GM12878 (cell line): ENCODE measurements around the gene C1orf21. TPM values are rescaled to one million over a fixed set of nuclear protein-coding genes. Genes with fewer than 3 reads are reported as not detected.

Experiments used
- ATAC-seq: fragments of 200-7000 bp; cut with Tn5 transposase; 3 replicates; pipeline ENCODE4 v1.9.1; 2020; ENCODE audit warnings: mild to moderate bottlenecking, moderate library complexity
- BruUV-seq: library from RNA; stranded (reverse); fragments of 400-500 nt; replicated peaks from 2 replicates; lab custom pipeline; 2021; lab: Mats Ljungman, UMichigan
- CTCF ChIA-PET: fragments of 300-600 bp; sonication (Branson Sonifier 250); formaldehyde crosslinking; extraction: SDS; loops from one replicate; lab custom pipeline; 2021; ENCODE audit warnings: inconsistent platforms; lab: Yijun Ruan, JAX
- POLR2A ChIA-PET: fragments of 350-600 bp; formaldehyde crosslinking; extraction: SDS; loops from one replicate; lab custom pipeline; 2021; ENCODE audit warnings: inconsistent platforms; lab: Charles Lee
- RAD21 ChIA-PET: fragments of 300-600 bp; sonication (Branson Sonifier 250); formaldehyde crosslinking; loops from one replicate; lab custom pipeline; 2023; ENCODE audit warnings: antibody characterized with exemption; ENCODE audit not compliant: unreplicated experiment; lab: Charles Lee
- SMC1A ChIA-PET: fragments of 300-600 bp; sonication (Branson Sonifier 250); formaldehyde crosslinking; loops from one replicate; lab custom pipeline; 2023; ENCODE audit not compliant: unreplicated experiment, uncharacterized antibody; lab: Charles Lee
- DNase-seq: peaks from one replicate; pipeline ENCODE4 v3.0.0-alpha.2; 2011; ENCODE audit warnings: low read depth, low spot score
- FAIRE-seq: peaks from 3 replicates; lab custom pipeline; 2011; peaks lifted over from hg19 to GRCh38; lab: Jason Lieb, UNC
- H2AFZ ChIP-seq: 2 replicates; pipeline ENCODE4 v1.6.0; 2011; ENCODE audit warnings: low read depth, low read length, control low read depth; ENCODE audit not compliant: control insufficient read depth
- H3K27ac ChIP-seq: 2 replicates; pipeline ENCODE4 v1.5.1; 2011; ENCODE audit warnings: control low read depth; ENCODE audit not compliant: control insufficient read depth, insufficient read depth
- H3K27me3 ChIP-seq, 2 experiments: replicated peaks in 1 of 2; 2 replicates each; pipeline versions ENCODE4 v1.6.0 to v1.6.1; 2011; ENCODE audit warnings: low read length in 1 of 2; ENCODE audit not compliant: control insufficient read depth in 2 of 2, insufficient read depth in 2 of 2
- H3K36me3 ChIP-seq, 2 experiments: 2 replicates each; pipeline ENCODE4 v1.5.1; 2011; ENCODE audit warnings: low read length in 1 of 2; ENCODE audit not compliant: control insufficient read depth in 2 of 2, insufficient read depth in 2 of 2
- H3K4me1 ChIP-seq: 2 replicates; pipeline ENCODE4 v1.6.1; 2011; ENCODE audit warnings: mild to moderate bottlenecking, low read length, moderate library complexity, mixed read lengths; ENCODE audit not compliant: control insufficient read depth, insufficient read depth
- H3K4me2 ChIP-seq: 2 replicates; pipeline ENCODE4 v1.6.0; 2011; ENCODE audit warnings: control low read depth; ENCODE audit not compliant: control insufficient read depth, insufficient read depth
- H3K4me3 ChIP-seq: fragments of 200-600 bp; sonication (generic); 2 replicates; pipeline ENCODE4 v1.5.1; 2016
- H3K79me2 ChIP-seq: 2 replicates; pipeline ENCODE4 v1.6.0; 2011; ENCODE audit warnings: low read length; ENCODE audit not compliant: control insufficient read depth, insufficient read depth
- H3K9ac ChIP-seq: 2 replicates; pipeline ENCODE4 v1.8.0; 2011; ENCODE audit warnings: low read length, control low read depth, mixed read lengths; ENCODE audit not compliant: control insufficient read depth, insufficient read depth
- H3K9me3 ChIP-seq: replicated peaks from 3 replicates; pipeline ENCODE4 v1.5.1; 2011; ENCODE audit warnings: mild to moderate bottlenecking, low read length; ENCODE audit not compliant: control insufficient read depth, insufficient read depth
- H4K20me1 ChIP-seq: 2 replicates; pipeline ENCODE4 v1.6.0; 2011; ENCODE audit not compliant: control insufficient read depth, insufficient read depth
- KAT2A ChIP-seq: conservative IDR thresholded peaks from 2 replicates; pipeline ENCODE4 v1.6.1; 2011; ENCODE audit warnings: low read depth, low read length; ENCODE audit not compliant: control insufficient read depth
- MXI1 ChIP-seq: fragments of 150-350 bp; IDR thresholded peaks from 2 replicates; pipeline ENCODE4 v1.6.1; 2011; ENCODE audit warnings: low read depth, mild to moderate bottlenecking, inconsistent platforms, low read length, improper control_type of control experiment
- REST ChIP-seq: IDR thresholded peaks from 2 replicates; pipeline ENCODE4 v1.6.1; 2012; ENCODE audit warnings: mild to moderate bottlenecking, low read depth, low read length
- SPI1 ChIP-seq: IDR thresholded peaks from 2 replicates; pipeline ENCODE4 v1.6.1; 2011; ENCODE audit warnings: low read depth, mild to moderate bottlenecking, low read length, moderate library complexity, borderline replicate concordance; ENCODE audit not compliant: insufficient read depth
- TCF12 ChIP-seq: IDR thresholded peaks from 2 replicates; pipeline ENCODE4 v1.6.1; 2011; ENCODE audit warnings: low read depth, mild to moderate bottlenecking, low read length
- WGBS: methylation state at CpG from one replicate; pipeline ENCODE4 v1.1.6; 2016; ENCODE audit warnings: low lambda C conversion rate; ENCODE audit not compliant: insufficient replicate concordance, insufficient coverage; ENCODE audit errors: missing lambda C conversion rate; 5-methylcytosine and 5-hydroxymethylcytosine counted together
- in situ Hi-C: fragments of 300-500 bp; cut with MboI; formaldehyde crosslinking; loops from 9 replicates; pipeline ENCODE4 v1.14.3; 2018; ENCODE audit warnings: mixed read lengths
- intact Hi-C: fragments of 100-400 bp; cut with micrococcal nuclease; formaldehyde crosslinking; loops from one replicate; pipeline ENCODE4 v1.14.2; 2022; ENCODE audit not compliant: unreplicated experiment
- polyA plus RNA-seq, 11 experiments: library from polyadenylated mRNA; depleted of rRNA in 4 of 11; unstranded in 6 of 11; stranded (reverse) in 5 of 11; fragments of >200 nt; fragmentation: Nextera tagmentation in 4 of 11; fragmentation: Illumina TruSeq in 1 of 11; extraction: Ambion mirVana in 4 of 11; extraction: Trizol in 1 of 11; gene quantifications; 1 replicate in 1 of 11; 2 replicates in 10 of 11; pipeline versions ENCODE4 v1.2.1 to v1.2.3, GENCODE V29; 2011 to 2016; ENCODE audit warnings: inconsistent platforms in 2 of 11, missing spikeins in 2 of 11, low read depth in 1 of 11
- total RNA-seq, 4 experiments: library from RNA; depleted of rRNA in 3 of 4; stranded (reverse); fragments of >200 nt in 3 of 4; fragmentation: Illumina TruSeq in 1 of 4; extraction: Trizol in 1 of 4; gene quantifications; 2 replicates each; pipeline versions ENCODE4 v1.2.1 to v1.2.3, GENCODE V29; 2013 to 2021

C1orf21 gene
- total and polyA plus RNA-seq, 10 of the 15 experiments (the other 5 are each of a cell fraction or from before 2014, with no cell fraction given), result 0.03 to 1.6 (median 0.17) TPM; not detected in 3

- TF ChIP-seq REST (no peak), MXI1 (no peak), SPI1 (no peak), KAT2A (no peak)
These were observed 172.4 kb downstream of the C1orf21 start (continued) for GRCh38 chr1:184559117-184559713.

- intact Hi-C loops, result loop anchor here (5.0 kb wide), 1 partner anchor 341 kb away; no protein-coding TSS in a partner anchor
- Histone ChIP-seq H3K9ac (no peak overlapping the region), H3K4me2 (no peak overlapping the region), H4K20me1 (no peaks in the 10 kb centered on the region), H3K27ac (no peak overlapping the region), H3K4me3 (no peak overlapping the region), H3K27me3 (no peaks in the 10 kb centered on the region; a peak in 2 of 4 replicates), H3K79me2 (no peaks in the 10 kb centered on the region), H2AFZ (no peak overlapping the region), H3K9me3 (no peaks in the 10 kb centered on the region), H3K4me1 (peaks cover 4% of the 10 kb centered on the region; the same call in 1 of the 2 replicates), H3K36me3 (no peaks in the 10 kb centered on the region)
- BruUV-seq, result no TSS peak
- TF ChIP-seq TCF12, result no peak
- DNase-seq, result no peak
- ChIA-PET RAD21 (interaction anchor here (0.6 to 1.3 kb wide), 5 partner anchors 19 to 338 kb away, joined by 3 to 5 read pairs (median 3); partner anchors contain the start of gene C1orf21), CTCF (interaction anchor here (0.7 to 3.1 kb wide), 10 partner anchors 19 to 487 kb away, joined by 3 to 15 read pairs (median 3); no protein-coding TSS in a partner anchor), POLR2A (no interaction called here), SMC1A (interaction anchor here (0.6 to 1.7 kb wide), 6 partner anchors 37 to 487 kb away, joined by 3 to 6 read pairs (median 4); no protein-coding TSS in a partner anchor)
- in situ Hi-C loops, result no loop called here
- WGBS, result 0% methylated on average over 1 of the region's 1 CpG
- no peak for FAIRE-seq
- ATAC-seq, result no peak
These were observed 176.0 kb downstream of the C1orf21 start for GRCh38 chr1:184562806-184563205.
